ENCODE results near the gene GCGR. TPM values are rescaled to one million over a fixed set of nuclear protein-coding genes. Genes with fewer than 3 reads are reported as not detected.

GCGR gene
- under 1 TPM in 1 of 5 donors, not detected in 4; 0.13 TPM for total RNA-seq
- total RNA-seq (2013) = not detected
- total RNA-seq = 0 to 0.23 (median 0) reads per million in 29 experiments

DNA sequence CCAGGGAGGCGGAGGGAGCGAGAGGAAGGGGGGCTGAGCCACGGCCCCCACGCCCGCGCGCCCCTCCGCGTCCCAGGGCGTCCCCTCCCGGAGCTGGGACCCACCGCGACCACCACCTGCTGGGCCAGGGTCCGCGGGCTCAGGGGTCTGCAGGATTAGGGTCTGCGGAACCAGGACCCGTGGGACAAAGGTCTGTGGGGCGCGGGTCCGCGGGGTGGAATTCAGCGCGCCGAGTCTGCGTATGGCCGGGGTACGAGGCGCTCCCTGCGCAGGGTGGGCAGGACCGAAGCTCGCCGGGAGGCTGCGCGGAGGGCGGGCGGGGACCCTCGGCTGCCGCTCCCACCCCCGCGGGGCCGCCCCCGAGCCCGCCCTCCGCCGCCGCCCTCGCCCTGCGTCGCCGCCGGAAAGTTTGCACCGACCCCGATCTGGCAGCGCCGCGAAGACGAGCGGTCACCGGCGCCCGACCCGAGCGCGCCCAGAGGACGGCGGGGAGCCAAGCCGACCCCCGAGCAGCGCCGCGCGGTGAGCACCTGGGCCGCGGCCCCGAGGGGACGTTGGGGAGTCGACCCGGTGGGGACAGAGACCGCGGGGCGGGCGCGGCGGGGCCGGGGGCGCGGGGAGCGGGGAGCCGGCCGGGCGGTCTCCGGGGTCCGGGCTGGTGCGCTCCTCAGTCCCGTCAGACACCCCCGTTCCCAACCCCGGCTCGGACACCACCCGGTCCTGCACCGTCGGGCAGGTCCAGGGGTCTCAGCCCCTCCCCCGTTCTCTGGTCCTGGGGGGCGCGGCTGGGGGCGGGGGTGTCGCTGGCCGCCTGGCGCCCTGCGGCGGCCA, at the start of gene GCGR:
GCGR (plus strand) TSS at position 423 of the 831 bp plus-strand sequence. CDS start 4,869 bp downstream, outside the sequence.
- Histone ChIP-seq H3K4me1 (ENCODE audit: control insufficient read depth in 1 of 2, extremely low read depth in 1 of 2, insufficient read depth in 2 of 2, low read length in 2 of 2) (no peaks in the 10 kb centered on the region), H3K4me3 (ENCODE audit: control insufficient read depth in 1 of 2, extremely low read depth in 1 of 2, low read length in 1 of 2) (no peak within 1 kb of the TSS), H3K9me3 (no peaks in the 10 kb centered on the region), H3K27me3 (replicated peaks in 1 of 2; ENCODE audit: control insufficient read depth in 2 of 2, extremely low read depth in 1 of 2, insufficient read depth in 2 of 2, low read length in 1 of 2) (peaks cover 2 to 78% of the 10 kb centered on the region in 2 experiments), H3K36me3 (ENCODE audit: control insufficient read depth in 2 of 2, extremely low read depth in 1 of 2, insufficient read depth in 1 of 2, low read length in 1 of 2) (no peaks in the 10 kb centered on the region), H3K27ac (ENCODE audit: low read length) (no peak within 1 kb of the TSS)
- POLR2A ChIA-PET = no interaction called here
- Mint-ChIP-seq H3K27me3 (peaks cover 35 to 62% of the 10 kb centered on the region in 2 donors), H3K27ac (no peak within 1 kb of the TSS), H3K9me3 (no peaks in the 10 kb centered on the region), H3K36me3 (no peaks in the 10 kb centered on the region), H3K4me1 (peaks cover 0 to 7% (median 7%) of the 10 kb centered on the region in 3 donors), H3K4me3 (peak within 1 kb of the TSS in 1 of 3 donors; percentile 55)
- CTCF ChIA-PET = no interaction called here
- no peak for DNase-seq
- 3% methylated on average over 96 of the region's 110 CpGs for WGBS (ENCODE audit: insufficient coverage)
- ATAC-seq (replicated peaks in 1 of 4) = no peak

- POLR2A ChIA-PET = no interaction called here
Observed at GRCh38 chr17:81792675-81793615, 11.0 kb upstream of the GCGR start.

DNA sequence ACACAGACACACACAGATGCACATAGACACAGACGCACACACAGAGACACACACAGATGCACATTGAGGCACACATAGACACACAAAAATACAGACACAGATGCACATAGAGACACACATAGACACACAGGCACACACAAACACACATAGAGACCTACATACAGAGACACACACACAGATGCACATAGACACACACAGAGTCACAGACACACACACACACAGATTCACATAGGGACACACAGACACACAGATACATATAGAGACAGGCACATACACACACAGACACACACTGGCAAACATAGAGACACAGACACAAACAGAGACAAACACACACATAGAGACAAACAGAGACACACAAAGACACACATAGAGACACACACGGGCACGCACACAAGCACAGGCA, 9.9 kb upstream of the GCGR start:
- Mint-ChIP-seq H3K9me3 (no peaks in the 10 kb centered on the region), H3K36me3 (no peaks in the 10 kb centered on the region), H3K27me3 (peaks cover 0 to 4% of the 10 kb centered on the region in 2 donors), H3K27ac (no peak overlapping the region), H3K4me3 (no peak overlapping the region), H3K4me1 (no peaks in the 10 kb centered on the region)
- H3K4me3 ChIP-seq (ENCODE audit: control insufficient read depth in 1 of 2, extremely low read depth in 1 of 2, low read length in 1 of 2) = no peak overlapping the region
- H3K27ac ChIP-seq (ENCODE audit: low read length) = no peak overlapping the region
- 88% methylated on average over 1 of the region's 3 CpGs for WGBS (ENCODE audit: insufficient coverage)
- no peaks in the 10 kb centered on the region for H3K9me3 ChIP-seq
- ATAC-seq (replicated peaks in 1 of 4) = no peak
- no peaks in the 10 kb centered on the region for H3K4me1 ChIP-seq (ENCODE audit: control insufficient read depth in 1 of 2, extremely low read depth in 1 of 2, insufficient read depth in 2 of 2, low read length in 2 of 2)
- peaks cover 3 to 26% of the 10 kb centered on the region in 2 experiments for H3K27me3 ChIP-seq (replicated peaks in 1 of 2; ENCODE audit: control insufficient read depth in 2 of 2, extremely low read depth in 1 of 2, insufficient read depth in 2 of 2, low read length in 1 of 2)
- CTCF ChIA-PET = no interaction called here
- POLR2A ChIA-PET = no interaction called here
- DNase-seq = no peak
- no peaks in the 10 kb centered on the region for H3K36me3 ChIP-seq (ENCODE audit: control insufficient read depth in 2 of 2, extremely low read depth in 1 of 2, insufficient read depth in 1 of 2, low read length in 1 of 2)

More at GRCh38 chr17:81792675-81793615, 11.0 kb upstream of the GCGR start:
- Histone ChIP-seq H3K4me3 (ENCODE audit: control insufficient read depth in 1 of 2, extremely low read depth in 1 of 2, low read length in 1 of 2) (no peak overlapping the region), H3K36me3 (ENCODE audit: control insufficient read depth in 2 of 2, extremely low read depth in 1 of 2, insufficient read depth in 1 of 2, low read length in 1 of 2) (no peaks in the 10 kb centered on the region), H3K27ac (ENCODE audit: low read length) (no peak overlapping the region), H3K9me3 (no peaks in the 10 kb centered on the region), H3K27me3 (replicated peaks in 1 of 2; ENCODE audit: control insufficient read depth in 2 of 2, extremely low read depth in 1 of 2, insufficient read depth in 2 of 2, low read length in 1 of 2) (peaks cover 3 to 26% of the 10 kb centered on the region in 2 experiments), H3K4me1 (ENCODE audit: control insufficient read depth in 1 of 2, extremely low read depth in 1 of 2, insufficient read depth in 2 of 2, low read length in 2 of 2) (no peaks in the 10 kb centered on the region)
- Mint-ChIP-seq H3K4me1 (no peaks in the 10 kb centered on the region), H3K27me3 (peaks cover 0 to 3% of the 10 kb centered on the region in 2 donors), H3K27ac (no peak overlapping the region), H3K36me3 (no peaks in the 10 kb centered on the region), H3K4me3 (no peak overlapping the region), H3K9me3 (no peaks in the 10 kb centered on the region)
- 91% methylated on average over 7 of the region's 8 CpGs for WGBS (ENCODE audit: insufficient coverage)
- DNase-seq (no peak), ATAC-seq (replicated peaks in 1 of 4) (no peak)
- CTCF ChIA-PET = no interaction called here

DNA sequence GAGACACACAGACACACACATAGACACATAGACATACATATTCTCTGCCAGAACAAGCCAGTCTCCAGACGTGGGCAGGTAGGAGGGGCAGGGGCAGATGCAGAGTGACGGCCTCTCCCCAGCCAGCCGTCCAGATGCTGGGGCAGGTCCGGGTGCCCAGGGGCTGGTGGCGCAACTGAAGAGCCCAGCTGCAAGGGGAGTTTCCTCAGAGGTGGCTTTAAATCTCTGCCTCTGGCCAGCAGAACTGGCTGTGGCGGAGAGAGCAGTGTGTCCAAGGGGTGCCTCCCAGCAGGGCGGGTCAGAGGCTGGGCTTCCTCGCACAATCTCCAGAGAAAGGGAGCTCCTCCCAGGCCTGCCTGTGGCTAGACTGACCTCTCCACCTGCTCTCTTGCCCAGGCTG, 9.4 kb upstream of the GCGR start:
- no peaks in the 10 kb centered on the region for H3K9me3 ChIP-seq
- peaks cover 3 to 26% of the 10 kb centered on the region in 2 experiments for H3K27me3 ChIP-seq (replicated peaks in 1 of 2; ENCODE audit: control insufficient read depth in 2 of 2, extremely low read depth in 1 of 2, insufficient read depth in 2 of 2, low read length in 1 of 2)
- DNase-seq = no peak
- Mint-ChIP-seq H3K27ac (no peak overlapping the region), H3K4me3 (no peak overlapping the region), H3K4me1 (no peaks in the 10 kb centered on the region), H3K9me3 (no peaks in the 10 kb centered on the region), H3K36me3 (no peaks in the 10 kb centered on the region), H3K27me3 (peaks cover 0 to 8% of the 10 kb centered on the region in 2 donors)
- POLR2A ChIA-PET = no interaction called here
- no peak overlapping the region for H3K4me3 ChIP-seq (ENCODE audit: control insufficient read depth in 1 of 2, extremely low read depth in 1 of 2, low read length in 1 of 2)
- no peaks in the 10 kb centered on the region for H3K4me1 ChIP-seq (ENCODE audit: control insufficient read depth in 1 of 2, extremely low read depth in 1 of 2, insufficient read depth in 2 of 2, low read length in 2 of 2)
- H3K36me3 ChIP-seq (ENCODE audit: control insufficient read depth in 2 of 2, extremely low read depth in 1 of 2, insufficient read depth in 1 of 2, low read length in 1 of 2) = no peaks in the 10 kb centered on the region
- no peak for ATAC-seq (replicated peaks in 1 of 4)
- H3K27ac ChIP-seq (ENCODE audit: low read length) = no peak overlapping the region
- CTCF ChIA-PET = no interaction called here
- 80% methylated on average over 8 of the region's 8 CpGs for WGBS (ENCODE audit: insufficient coverage)

GRCh38 chr17:81801327-81801726, 2.6 kb upstream of the GCGR start:
- peaks cover 2 to 54% of the 10 kb centered on the region in 2 experiments for H3K27me3 ChIP-seq (replicated peaks in 1 of 2; ENCODE audit: control insufficient read depth in 2 of 2, extremely low read depth in 1 of 2, insufficient read depth in 2 of 2, low read length in 1 of 2)
- Mint-ChIP-seq H3K4me3 (no peak overlapping the region), H3K9me3 (no peaks in the 10 kb centered on the region), H3K27ac (no peak overlapping the region), H3K36me3 (no peaks in the 10 kb centered on the region), H3K27me3 (peaks cover 30 to 47% of the 10 kb centered on the region in 2 donors), H3K4me1 (peaks cover 0 to 7% (median 7%) of the 10 kb centered on the region in 3 donors)
- POLR2A ChIA-PET = no interaction called here
- H3K4me1 ChIP-seq (ENCODE audit: control insufficient read depth in 1 of 2, extremely low read depth in 1 of 2, insufficient read depth in 2 of 2, low read length in 2 of 2) = no peaks in the 10 kb centered on the region
- CTCF ChIA-PET = no interaction called here
- ATAC-seq (replicated peaks in 1 of 4) (no peak), DNase-seq (no peak)
- 79% methylated on average over 9 of the region's 9 CpGs for WGBS (ENCODE audit: insufficient coverage)
- H3K9me3 ChIP-seq = no peaks in the 10 kb centered on the region
- no peaks in the 10 kb centered on the region for H3K36me3 ChIP-seq (ENCODE audit: control insufficient read depth in 2 of 2, extremely low read depth in 1 of 2, insufficient read depth in 1 of 2, low read length in 1 of 2)
- no peak overlapping the region for H3K4me3 ChIP-seq (ENCODE audit: control insufficient read depth in 1 of 2, extremely low read depth in 1 of 2, low read length in 1 of 2)
- H3K27ac ChIP-seq (ENCODE audit: low read length) = no peak overlapping the region

DNA sequence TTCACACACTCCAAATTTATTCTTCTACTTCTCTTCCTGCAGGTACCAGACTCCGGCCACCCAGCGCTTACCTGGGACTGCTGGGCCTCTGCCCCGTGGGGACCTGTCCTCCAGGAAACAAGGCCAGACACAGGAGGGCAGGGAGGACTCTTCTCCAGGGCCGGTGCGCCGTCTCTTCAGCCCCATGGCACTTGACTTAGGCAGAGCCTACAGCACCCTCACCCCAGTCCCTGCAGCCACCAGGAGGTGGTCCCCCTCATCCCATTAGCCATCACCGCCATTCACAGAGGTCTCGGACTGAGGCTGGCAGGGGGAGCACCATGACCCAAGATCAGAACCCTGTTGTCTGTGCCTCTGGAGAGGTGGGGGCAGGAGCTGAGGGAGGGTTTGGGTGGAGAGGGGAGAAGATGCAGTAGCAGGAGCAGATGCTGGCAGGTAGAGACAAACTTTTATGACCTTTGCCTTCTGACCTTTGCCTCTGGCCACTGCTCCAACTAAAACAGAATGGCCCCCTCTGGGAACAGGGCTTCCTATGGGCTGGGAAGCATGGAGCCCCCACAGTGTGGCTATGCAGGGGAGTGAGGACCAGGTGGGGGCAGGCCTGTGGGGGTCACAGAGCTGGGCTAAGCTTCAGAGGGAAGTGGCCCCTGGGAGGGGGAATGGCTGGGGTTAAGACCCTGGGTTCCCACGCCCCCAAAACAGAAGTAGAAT, 1.7 kb upstream of the GCGR start:
- H3K27me3 Mint-ChIP-seq = peaks cover 30 to 51% of the 10 kb centered on the region in 2 donors
- Histone ChIP-seq H3K27ac (ENCODE audit: low read length) (no peak overlapping the region), H3K27me3 (replicated peaks in 1 of 2; ENCODE audit: control insufficient read depth in 2 of 2, extremely low read depth in 1 of 2, insufficient read depth in 2 of 2, low read length in 1 of 2) (peaks cover 2 to 63% of the 10 kb centered on the region in 2 experiments), H3K36me3 (ENCODE audit: control insufficient read depth in 2 of 2, extremely low read depth in 1 of 2, insufficient read depth in 1 of 2, low read length in 1 of 2) (no peaks in the 10 kb centered on the region), H3K4me3 (ENCODE audit: control insufficient read depth in 1 of 2, extremely low read depth in 1 of 2, low read length in 1 of 2) (no peak overlapping the region), H3K4me1 (ENCODE audit: control insufficient read depth in 1 of 2, extremely low read depth in 1 of 2, insufficient read depth in 2 of 2, low read length in 2 of 2) (no peaks in the 10 kb centered on the region), H3K9me3 (no peaks in the 10 kb centered on the region)
- H3K9me3 Mint-ChIP-seq = no peaks in the 10 kb centered on the region
- ATAC-seq (replicated peaks in 1 of 4) = no peak
- H3K4me3 Mint-ChIP-seq = peak overlapping the region in 1 of 3 donors; percentile 53
- 94% methylated on average over 7 of the region's 9 CpGs for WGBS (ENCODE audit: insufficient coverage)
- ChIA-PET POLR2A (no interaction called here), CTCF (interaction anchor here in 1 of 2 donors (0.6 kb wide), 2 partner anchors 26 to 59 kb away, joined by 3 to 5 read pairs; no protein-coding TSS in a partner anchor)
- H3K27ac Mint-ChIP-seq = no peak overlapping the region
- H3K36me3 Mint-ChIP-seq = no peaks in the 10 kb centered on the region
- H3K4me1 Mint-ChIP-seq = peaks cover 0 to 7% (median 7%) of the 10 kb centered on the region in 3 donors
- no peak for DNase-seq
